ENCODE measurements around the gene AMDHD2.

The AMDHD2 gene

GRCh38 chr16:2473446-2473926 lies 46.7 kb upstream of the AMDHD2 start:
- Histone ChIP-seq H3K4me1 (ENCODE audit: insufficient read depth, low read length, poor library complexity, severe bottlenecking) (peaks cover 33% of the 10 kb centered on the region), H4K20me1 (ENCODE audit: insufficient read depth, low read length, poor library complexity, severe bottlenecking) (peaks cover 14% of the 10 kb centered on the region), H3K27me3 (ENCODE audit: insufficient read depth, low read length, poor library complexity, severe bottlenecking) (no peaks in the 10 kb centered on the region), H3K79me2 (ENCODE audit: insufficient read depth, low read length) (peaks cover 42% of the 10 kb centered on the region), H3F3A (ENCODE audit: low read depth) (no peaks in the 10 kb centered on the region), H3K4me3 (ENCODE audit: low read length, poor library complexity, severe bottlenecking) (peak overlapping the region; percentile 85), H2AFZ (ENCODE audit: low read length) (no peak overlapping the region), H3K9me2 (replicated peaks; ENCODE audit: low read depth, low read length) (no peaks in the 10 kb centered on the region), H3K9ac (ENCODE audit: low read depth, low read length, poor library complexity, severe bottlenecking) (peak overlapping the region; percentile 61), H3K9me3 (ENCODE audit: insufficient read depth, low read depth, low read length) (no peaks in the 10 kb centered on the region), H3K36me3 (ENCODE audit: insufficient read depth, low read length) (no peaks in the 10 kb centered on the region), H3K4me2 (ENCODE audit: low read depth, low read length, poor library complexity, severe bottlenecking) (peak overlapping the region; percentile 92)
- TF ChIP-seq EZH2phosphoT487 (IDR thresholded peaks at IDR 0.05; ENCODE audit: borderline replicate concordance) (no peak), CTCF (conservative IDR thresholded peaks at IDR 0.05; ENCODE audit: low read length) (no peak)

- peak overlapping the region; percentile 85 for H3K4me3 ChIP-seq (ENCODE audit: low read length, poor library complexity, severe bottlenecking)
- no peaks in the 10 kb centered on the region for H3K9me2 ChIP-seq (replicated peaks; ENCODE audit: low read depth, low read length)
- peaks cover 14% of the 10 kb centered on the region for H4K20me1 ChIP-seq (ENCODE audit: insufficient read depth, low read length, poor library complexity, severe bottlenecking)
- H3K9me3 ChIP-seq (ENCODE audit: insufficient read depth, low read depth, low read length), result no peaks in the 10 kb centered on the region
- H3K79me2 ChIP-seq (ENCODE audit: insufficient read depth, low read length), result peaks cover 47% of the 10 kb centered on the region
- peak overlapping the region; percentile 70 for H3K4me2 ChIP-seq (ENCODE audit: low read depth, low read length, poor library complexity, severe bottlenecking)
- H3K27me3 ChIP-seq (ENCODE audit: insufficient read depth, low read length, poor library complexity, severe bottlenecking), result no peaks in the 10 kb centered on the region
- H3K36me3 ChIP-seq (ENCODE audit: insufficient read depth, low read length), result no peaks in the 10 kb centered on the region
- H2AFZ ChIP-seq (ENCODE audit: low read length), result no peak overlapping the region
- H3F3A ChIP-seq (ENCODE audit: low read depth), result no peaks in the 10 kb centered on the region
- H3K9ac ChIP-seq (ENCODE audit: low read depth, low read length, poor library complexity, severe bottlenecking), result peak overlapping the region; percentile 98
- peak; percentile 0; the same call in 1 of the 2 replicates for TF ChIP-seq CTCF (conservative IDR thresholded peaks at IDR 0.05; ENCODE audit: low read length)
- TF ChIP-seq EZH2phosphoT487 (IDR thresholded peaks at IDR 0.05; ENCODE audit: borderline replicate concordance), result no peak
- peaks cover 30% of the 10 kb centered on the region for H3K4me1 ChIP-seq (ENCODE audit: insufficient read depth, low read length, poor library complexity, severe bottlenecking)
Measured at GRCh38 chr16:2473999-2474876, 45.9 kb upstream of the AMDHD2 start.

- H3K4me1 ChIP-seq (ENCODE audit: insufficient read depth, low read length, poor library complexity, severe bottlenecking), result peaks cover 23% of the 10 kb centered on the region
- peak within 1 kb of the TSS; percentile 70 for H3K4me2 ChIP-seq (ENCODE audit: low read depth, low read length, poor library complexity, severe bottlenecking)
- no peaks in the 10 kb centered on the region for H3K9me2 ChIP-seq (replicated peaks; ENCODE audit: low read depth, low read length)
- H3K4me3 ChIP-seq (ENCODE audit: low read length, poor library complexity, severe bottlenecking), result peak within 1 kb of the TSS; percentile 85
- H3K27me3 ChIP-seq (ENCODE audit: insufficient read depth, low read length, poor library complexity, severe bottlenecking), result no peaks in the 10 kb centered on the region
- no peaks in the 10 kb centered on the region for H3F3A ChIP-seq (ENCODE audit: low read depth)
- H3K9me3 ChIP-seq (ENCODE audit: insufficient read depth, low read depth, low read length), result no peaks in the 10 kb centered on the region
- H3K9ac ChIP-seq (ENCODE audit: low read depth, low read length, poor library complexity, severe bottlenecking), result peak within 1 kb of the TSS; percentile 98
- TF ChIP-seq CTCF (conservative IDR thresholded peaks at IDR 0.05; ENCODE audit: low read length) (no peak), EZH2phosphoT487 (IDR thresholded peaks at IDR 0.05; ENCODE audit: borderline replicate concordance) (no peak)
- peaks cover 14% of the 10 kb centered on the region for H4K20me1 ChIP-seq (ENCODE audit: insufficient read depth, low read length, poor library complexity, severe bottlenecking)
- H2AFZ ChIP-seq (ENCODE audit: low read length), result no peak within 1 kb of the TSS
- H3K36me3 ChIP-seq (ENCODE audit: insufficient read depth, low read length), result no peaks in the 10 kb centered on the region
- peaks cover 47% of the 10 kb centered on the region for H3K79me2 ChIP-seq (ENCODE audit: insufficient read depth, low read length)
Measured at GRCh38 chr16:2474877-2475412, 45.2 kb upstream of the AMDHD2 start, which contains the start of gene TBC1D24. Gene TBC1D24 (plus strand): TSS chr16:2475127. CDS start chr16:2496149, 21,022 bp downstream.
